Effector CD8-positive, alpha-beta T cell (primary cell): ENCODE measurements around the gene CEBPG.

ENCODE experiments used
- DNase-seq: peaks from one replicate; lab custom pipeline; 2025; lab: John Stamatoyannopoulos, UW
- total RNA-seq, 4 experiments: gene quantifications; one replicate each; lab custom pipeline; 2026; lab: John Stamatoyannopoulos, UW

The CEBPG gene
- total RNA-seq, result 68.8 to 162 (median 95.3) reads per million in 4 experiments

GRCh38 chr19:33373453-33374235 is at the start of gene CEBPG:
CEBPG (plus strand) TSS chr19:33373709; CDS start chr19:33379240, 5,531 bp downstream.
- peak; percentile 90 for DNase-seq

DNA sequence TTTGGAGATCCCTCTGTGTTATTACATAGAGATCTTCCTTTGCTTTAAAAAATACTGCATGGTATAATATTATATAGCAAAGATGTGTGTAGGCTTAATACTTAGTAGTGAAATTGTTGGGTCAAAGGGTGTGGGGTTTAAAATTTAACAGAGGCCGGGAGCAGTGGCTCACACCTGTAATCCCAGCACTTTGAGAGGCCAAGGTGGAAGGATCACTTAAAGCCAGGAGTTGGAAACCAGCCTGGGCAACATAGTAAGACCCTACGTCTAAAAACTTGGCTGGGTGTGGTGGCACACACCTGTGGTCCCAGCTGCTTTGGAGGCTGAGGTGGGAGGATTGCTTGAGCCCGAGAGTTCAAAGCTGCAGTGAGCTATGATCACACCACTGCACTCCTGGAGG is 48.9 kb upstream of the CEBPG start:
- DNase-seq, result no peak

DNA sequence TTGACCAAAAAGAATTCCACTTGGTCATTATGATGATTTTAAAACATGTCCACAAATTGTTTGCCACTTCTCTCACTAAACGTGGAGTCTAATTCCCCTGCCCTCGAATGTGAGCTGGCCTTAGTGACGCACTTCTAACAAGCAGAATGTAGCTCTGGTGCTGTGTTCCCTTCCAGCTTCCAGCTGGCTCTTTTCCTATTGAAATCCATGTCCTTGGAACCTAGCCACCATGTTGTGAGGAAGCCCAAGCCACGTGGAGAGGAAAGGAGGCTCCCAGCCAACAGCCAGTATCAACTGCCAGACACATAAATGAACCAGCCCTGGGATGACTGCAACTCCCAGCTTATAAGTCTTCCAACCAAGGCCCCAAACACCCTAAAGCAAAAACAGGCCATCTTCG is 47.6 kb upstream of the CEBPG start:
- DNase-seq, result no peak

DNA sequence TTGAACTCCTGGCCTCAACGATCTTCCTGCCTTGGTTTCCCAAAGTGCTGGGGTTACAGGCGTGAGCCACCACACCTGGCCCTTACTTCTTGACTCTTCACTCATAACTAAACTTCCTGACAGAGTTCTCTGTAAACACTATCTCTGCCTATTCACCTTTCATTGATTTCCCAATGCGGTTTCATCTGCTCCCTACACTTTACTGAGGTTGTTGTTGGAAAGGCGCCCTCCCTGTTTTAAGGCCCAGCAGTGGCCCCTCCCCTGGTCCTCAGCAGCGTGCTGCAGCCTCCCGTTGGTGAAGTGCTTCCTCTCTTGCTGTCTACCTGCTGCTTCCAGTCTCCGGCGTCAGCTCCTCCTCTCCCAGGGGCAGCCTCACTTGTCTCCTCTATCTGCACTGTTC is 44.4 kb upstream of the CEBPG start:
- DNase-seq, result no peak

DNA sequence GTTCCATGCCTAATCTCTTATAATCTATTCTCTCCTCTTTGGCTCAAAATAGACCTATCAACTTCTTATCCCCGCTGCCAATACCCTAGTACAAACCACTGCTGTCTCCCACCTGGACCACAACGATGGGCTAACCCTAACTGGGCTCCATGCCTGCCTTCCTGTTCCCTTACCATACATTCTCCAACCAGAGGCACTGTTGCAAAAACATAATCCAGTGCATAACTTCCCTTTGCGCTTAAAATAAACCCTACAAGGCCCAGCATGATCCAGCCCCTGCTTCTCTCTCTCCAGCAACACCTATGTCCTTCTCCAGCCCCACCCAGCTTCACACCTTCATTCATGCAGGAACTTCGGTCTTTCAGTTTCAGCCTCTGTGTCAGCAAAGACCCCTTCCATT is 43.8 kb upstream of the CEBPG start:
- no peak for DNase-seq

DNA sequence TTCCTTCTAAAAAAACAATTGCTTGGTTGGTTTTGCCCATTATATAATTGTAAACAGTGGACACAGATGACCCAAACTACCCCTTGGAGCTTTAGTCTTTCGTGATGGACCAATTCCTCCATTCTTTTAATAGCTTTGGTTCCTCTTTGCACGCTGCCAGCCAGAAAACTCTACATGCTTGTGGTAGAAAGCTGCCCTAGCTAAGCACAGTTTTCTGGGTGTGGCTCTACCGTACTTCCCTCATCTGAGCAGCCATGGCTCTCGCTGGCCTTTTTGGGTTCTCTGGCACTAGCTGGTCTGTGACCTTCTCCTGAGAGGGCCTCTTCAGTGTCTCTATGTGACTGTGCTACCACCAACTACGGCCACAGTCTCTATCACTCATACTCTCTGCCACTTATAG is 41.3 kb upstream of the CEBPG start:
- DNase-seq, result no peak

DNA sequence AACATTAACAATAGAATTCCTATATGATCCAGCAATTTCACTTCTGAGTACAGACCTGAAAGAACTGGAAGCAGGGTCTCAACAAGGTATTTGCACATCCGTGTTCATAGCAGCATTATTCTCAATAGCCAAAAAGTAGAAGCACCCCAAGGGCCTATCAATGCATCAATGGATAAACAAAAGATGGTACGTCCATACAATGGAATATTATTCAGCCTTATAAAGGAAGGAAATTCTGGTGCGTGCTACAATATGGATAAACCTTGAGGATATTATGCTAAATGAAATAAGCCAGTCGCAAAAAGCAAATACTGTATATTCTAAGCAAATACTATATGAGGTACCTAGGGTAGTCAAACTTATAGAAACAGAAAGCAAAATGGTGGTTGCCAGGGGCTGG is 40.4 kb upstream of the CEBPG start:
- no peak for DNase-seq

GRCh38 chr19:33333642-33334041 is 39.9 kb upstream of the CEBPG start:
- no peak for DNase-seq

DNA sequence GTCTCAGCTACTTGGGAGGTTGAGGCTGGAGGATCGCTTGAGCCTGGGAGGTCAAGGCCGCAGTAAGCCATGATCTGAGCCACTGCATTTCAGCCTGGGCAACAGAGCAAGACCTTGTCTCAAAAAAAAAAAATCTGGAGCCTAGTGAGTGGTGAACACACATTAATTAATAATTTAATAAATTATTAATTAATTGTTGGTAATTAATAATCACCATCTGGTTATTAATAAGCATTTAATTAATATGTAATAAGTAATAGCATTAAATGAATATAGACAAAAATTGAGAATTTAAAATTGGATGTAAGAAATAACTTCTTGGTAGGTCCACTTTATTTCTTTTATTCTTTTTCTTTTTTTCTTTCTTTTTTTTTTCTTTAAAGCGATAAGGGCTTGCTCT is 39.2 kb upstream of the CEBPG start:
- no peak for DNase-seq

GRCh38 chr19:33335446-33335845 is 38.1 kb upstream of the CEBPG start:
- no peak for DNase-seq

DNA sequence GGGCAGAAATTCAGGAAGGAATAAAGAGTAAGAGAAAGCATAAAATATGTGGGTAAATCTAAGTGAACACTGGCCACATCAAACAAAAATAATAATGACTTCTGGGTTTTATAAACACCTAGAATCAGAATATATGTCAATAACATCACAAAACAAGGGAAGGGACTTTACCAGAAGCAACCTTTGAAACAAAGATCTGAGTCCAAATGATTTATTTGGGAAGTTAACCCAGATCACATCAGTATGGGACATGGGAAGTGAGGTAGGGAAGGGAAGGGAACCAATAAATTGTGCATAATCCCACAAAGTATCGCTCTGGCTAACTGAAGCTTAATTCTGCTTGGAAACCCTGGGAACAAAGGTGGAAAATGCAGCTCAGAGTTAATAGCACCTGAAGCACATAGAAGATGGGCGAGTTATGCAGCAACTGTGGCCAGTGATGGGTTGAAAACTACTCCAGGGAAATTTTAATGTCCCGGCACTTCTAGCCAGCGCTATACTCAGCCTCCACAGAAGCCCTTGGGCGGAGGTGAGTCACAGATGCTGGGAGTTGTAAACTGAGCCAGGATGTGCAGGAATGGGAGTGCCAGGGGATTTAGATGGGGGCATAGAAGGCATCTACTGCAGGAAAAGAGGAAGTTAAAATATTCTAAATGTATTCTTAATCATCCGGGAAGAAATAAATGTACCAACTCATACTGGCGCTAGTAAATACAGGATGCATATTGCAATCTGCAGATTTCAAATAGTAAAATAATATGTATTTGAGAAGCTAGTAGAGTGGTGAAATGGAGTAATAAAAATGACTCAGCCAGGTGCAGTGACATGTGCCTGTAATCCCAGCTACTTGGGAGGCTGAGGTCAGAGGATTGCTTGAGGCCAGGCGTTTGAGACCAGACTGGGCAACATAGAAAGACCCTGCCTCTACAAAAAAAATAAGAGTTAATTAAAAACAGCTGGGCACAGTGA is 34.2 kb upstream of the CEBPG start:
- DNase-seq, result no peak

- no peak for DNase-seq
These were observed 32.5 kb upstream of the CEBPG start for GRCh38 chr19:33340991-33341390.

- no peak for DNase-seq
These were observed 30.2 kb upstream of the CEBPG start for GRCh38 chr19:33343301-33343700.

- no peak for DNase-seq
These were observed 29.5 kb upstream of the CEBPG start for GRCh38 chr19:33343859-33344572.

GRCh38 chr19:33344573-33344925 is 29.0 kb upstream of the CEBPG start:
- DNase-seq, result no peak

- no peak for DNase-seq
These were observed 28.3 kb upstream of the CEBPG start for GRCh38 chr19:33345163-33345562.

DNA sequence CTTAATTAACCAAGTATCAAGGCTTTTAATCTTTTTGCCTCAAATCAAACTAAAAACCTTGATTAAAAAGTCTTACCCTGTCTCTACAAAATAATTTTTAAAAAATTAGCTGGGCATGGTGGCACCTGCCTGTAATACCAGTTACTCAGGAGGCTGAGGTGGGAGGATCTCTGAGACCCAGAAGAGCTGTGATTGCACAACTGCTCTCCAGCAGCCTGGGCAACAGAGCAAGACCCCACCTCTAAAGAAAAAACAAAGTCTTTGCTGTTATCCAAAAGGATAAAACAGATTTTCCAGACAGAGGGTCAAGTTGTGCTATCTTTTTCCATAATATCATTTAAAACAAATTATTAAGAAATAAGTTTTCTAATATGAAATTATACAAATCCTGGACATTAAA is 26.8 kb upstream of the CEBPG start:
- DNase-seq, result no peak

- DNase-seq, result no peak
These were observed 26.2 kb upstream of the CEBPG start for GRCh38 chr19:33347300-33347699.

DNA sequence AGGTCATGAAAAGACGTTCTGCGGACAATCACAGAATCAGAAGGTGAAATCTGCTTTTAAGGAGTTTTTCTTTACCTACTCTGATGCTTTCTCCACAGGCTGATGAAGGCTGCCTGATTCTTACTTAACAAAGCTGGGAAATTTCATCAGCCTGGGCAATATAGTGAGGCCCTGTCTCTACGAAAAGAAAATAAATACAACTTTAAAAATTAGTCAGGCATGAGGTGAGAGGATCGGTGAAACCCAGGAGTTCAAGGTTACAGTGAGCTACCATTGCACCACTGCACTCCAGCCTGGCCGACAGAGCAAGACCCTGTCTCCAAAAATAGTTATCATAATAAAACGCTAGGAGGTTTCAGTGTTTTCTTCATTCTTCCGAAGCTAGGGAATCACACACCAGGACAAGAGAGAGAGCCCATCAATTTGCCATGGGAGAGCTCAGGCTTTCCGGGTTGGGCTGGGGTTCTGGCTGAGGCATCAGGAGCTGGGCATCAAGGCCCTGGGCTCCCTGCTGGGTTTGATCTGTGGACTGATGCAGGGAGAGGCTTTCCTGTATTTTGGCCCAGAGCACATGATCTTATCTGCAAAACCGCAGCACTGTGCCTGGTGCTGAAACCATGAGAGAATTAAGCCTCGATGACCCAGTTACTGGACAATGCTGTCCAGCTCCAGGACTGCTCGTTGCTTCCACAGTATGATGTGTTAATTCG is 25.1 kb upstream of the CEBPG start:
- DNase-seq, result no peak

DNA sequence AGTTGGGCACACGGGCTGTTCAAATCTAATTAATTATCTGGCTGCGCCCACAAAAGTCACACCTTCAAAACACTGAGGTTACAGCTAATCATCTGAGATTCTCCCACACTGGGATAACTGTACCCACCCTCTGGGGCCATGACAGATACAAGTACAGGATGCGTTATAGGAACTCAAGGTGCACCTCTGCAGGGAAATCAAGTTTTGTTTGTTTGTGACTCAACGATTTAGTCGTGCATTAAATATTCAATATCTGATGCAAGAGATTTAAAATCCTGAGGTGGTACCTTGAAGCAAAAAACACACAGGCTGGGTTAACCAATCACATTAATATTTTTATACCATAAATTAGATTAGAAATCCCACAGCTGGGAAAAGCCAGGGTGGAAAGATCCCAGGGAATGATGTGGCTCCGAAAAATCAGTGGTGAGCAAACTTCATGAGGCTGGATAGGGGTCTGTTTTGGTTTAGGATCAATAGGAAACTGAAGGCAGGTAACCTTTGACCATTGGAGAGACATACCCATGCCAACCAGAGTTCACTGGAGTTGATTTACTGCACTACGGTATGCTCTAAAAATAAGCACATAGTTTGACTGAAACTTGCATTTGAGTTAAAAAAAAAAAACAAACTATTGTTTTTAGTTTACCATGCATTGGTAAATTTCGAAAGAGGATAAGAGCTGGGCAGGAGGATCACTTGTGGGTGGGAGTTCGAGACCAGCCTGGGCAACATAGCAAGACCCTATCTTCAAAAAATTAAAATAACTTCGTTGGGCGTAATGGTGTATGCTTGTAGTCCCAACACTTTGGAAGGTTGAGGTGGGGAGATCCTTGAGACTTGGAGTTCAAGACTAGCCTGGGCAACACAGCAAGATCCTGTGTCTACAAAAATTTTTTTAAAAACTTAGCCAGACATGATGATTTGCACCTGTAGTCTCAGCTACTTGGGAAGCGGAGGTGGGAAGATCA is 23.9 kb upstream of the CEBPG start:
- DNase-seq, result no peak
